Measurements from ENCODE around the gene ABCB11. TPM values are rescaled to one million over a fixed set of nuclear protein-coding genes. Genes with fewer than 3 reads are reported as not detected.

Gene ABCB11
- polyA plus RNA-seq, 3 donors: not detected

DNA sequence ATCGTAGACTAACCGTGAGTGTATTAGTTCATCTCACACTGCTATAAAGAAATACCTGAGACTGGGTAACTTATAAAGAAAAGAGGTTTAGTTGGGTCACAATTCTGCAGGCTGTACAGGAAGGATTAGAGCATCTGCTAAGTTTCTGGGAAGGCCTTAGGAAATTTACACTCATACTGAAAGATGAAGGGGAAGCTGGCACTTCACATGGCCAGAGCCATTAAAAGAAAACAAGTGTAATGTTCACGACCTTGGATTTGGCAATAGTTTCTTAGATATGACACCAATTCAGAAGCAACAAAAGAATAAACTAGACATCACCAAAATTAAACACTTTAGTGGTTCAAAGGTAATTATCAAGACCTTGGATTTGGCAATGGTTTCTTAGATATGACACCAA lies 23.8 kb downstream of the ABCB11 start:
- no peaks in the 10 kb centered on the region for H3K36me3 Mint-ChIP-seq
- Histone ChIP-seq H3K4me3 (replicated peaks in 1 of 3; ENCODE audit: low read depth in 2 of 3, low read length in 3 of 3) (no peak overlapping the region), H3K27ac (ENCODE audit: low read depth in 1 of 2, low read length in 2 of 2) (no peak overlapping the region), H4K20me1 (ENCODE audit: insufficient read depth, low read length) (no peaks in the 10 kb centered on the region), H3K4me1 (ENCODE audit: control insufficient read depth in 1 of 2, insufficient read depth in 2 of 2, low read length in 2 of 2) (peaks cover 4 to 7% of the 10 kb centered on the region in 2 donors), H3K36me3 (replicated peaks in 1 of 2; ENCODE audit: control insufficient read depth in 1 of 2, insufficient read depth in 2 of 2, low read length in 2 of 2) (no peaks in the 10 kb centered on the region), H3K9ac (ENCODE audit: insufficient read depth, low read length, poor library complexity, severe bottlenecking) (no peak overlapping the region), H3K9me3 (replicated peaks in 1 of 2; ENCODE audit: control insufficient read depth in 1 of 2, insufficient read depth in 1 of 2, low read length in 2 of 2) (no peaks in the 10 kb centered on the region), H3K27me3 (ENCODE audit: control insufficient read depth in 2 of 2, insufficient read depth in 2 of 2, low read length in 2 of 2) (no peaks in the 10 kb centered on the region), H3K79me2 (ENCODE audit: insufficient read depth, low read length) (no peaks in the 10 kb centered on the region), H2AFZ (ENCODE audit: insufficient read depth, low read depth, low read length, poor library complexity, severe bottlenecking) (no peak overlapping the region), H3K4me2 (replicated peaks; ENCODE audit: extremely low read depth, low read length, poor library complexity, severe bottlenecking) (no peak overlapping the region)
- intact Hi-C loops (cut with micrococcal nuclease): no loop called here
- peaks cover 0 to 3% (median 0%) of the 10 kb centered on the region in 7 donors for H3K9me3 Mint-ChIP-seq
- WGBS (ENCODE audit: insufficient coverage): no CpG with 5 or more reads among the region's 3 CpGs
- peak in 1 of 3 donors; percentile 4 for DNase-seq
- H3K4me1 Mint-ChIP-seq: peaks cover 16% of the 10 kb centered on the region
- TF ChIP-seq, protein P1, sequence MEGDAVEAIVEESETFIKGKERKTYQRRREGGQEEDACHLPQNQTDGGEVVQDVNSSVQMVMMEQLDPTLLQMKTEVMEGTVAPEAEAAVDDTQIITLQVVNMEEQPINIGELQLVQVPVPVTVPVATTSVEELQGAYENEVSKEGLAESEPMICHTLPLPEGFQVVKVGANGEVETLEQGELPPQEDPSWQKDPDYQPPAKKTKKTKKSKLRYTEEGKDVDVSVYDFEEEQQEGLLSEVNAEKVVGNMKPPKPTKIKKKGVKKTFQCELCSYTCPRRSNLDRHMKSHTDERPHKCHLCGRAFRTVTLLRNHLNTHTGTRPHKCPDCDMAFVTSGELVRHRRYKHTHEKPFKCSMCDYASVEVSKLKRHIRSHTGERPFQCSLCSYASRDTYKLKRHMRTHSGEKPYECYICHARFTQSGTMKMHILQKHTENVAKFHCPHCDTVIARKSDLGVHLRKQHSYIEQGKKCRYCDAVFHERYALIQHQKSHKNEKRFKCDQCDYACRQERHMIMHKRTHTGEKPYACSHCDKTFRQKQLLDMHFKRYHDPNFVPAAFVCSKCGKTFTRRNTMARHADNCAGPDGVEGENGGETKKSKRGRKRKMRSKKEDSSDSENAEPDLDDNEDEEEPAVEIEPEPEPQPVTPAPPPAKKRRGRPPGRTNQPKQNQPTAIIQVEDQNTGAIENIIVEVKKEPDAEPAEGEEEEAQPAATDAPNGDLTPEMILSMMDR (IDR thresholded peaks at IDR 0.05): no peak
- H3K27me3 Mint-ChIP-seq (ENCODE audit: low read depth in 3 of 3): peaks cover 4 to 21% (median 11%) of the 10 kb centered on the region in 3 donors
- no peak overlapping the region for H3K27ac Mint-ChIP-seq
- no peak overlapping the region for H3K4me3 Mint-ChIP-seq

DNA sequence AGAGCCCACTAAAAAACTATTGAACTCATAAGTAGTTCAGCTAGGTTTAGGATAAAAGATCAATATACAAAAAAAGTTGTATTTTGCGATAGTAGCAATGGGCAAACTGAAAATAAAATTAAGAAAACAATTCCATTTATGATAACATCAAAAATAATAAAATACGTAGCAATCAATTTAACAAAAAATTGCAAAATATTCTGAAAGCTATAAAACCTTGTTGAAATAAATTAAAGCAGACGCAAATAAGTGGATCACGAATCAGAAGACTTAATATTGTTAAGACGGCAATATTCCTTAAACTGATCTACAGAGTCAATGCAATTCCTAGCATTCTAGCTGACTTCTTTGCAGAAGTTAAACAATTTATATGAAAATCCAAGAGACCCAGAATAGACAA lies 24.5 kb downstream of the ABCB11 start:
- Histone ChIP-seq H4K20me1 (ENCODE audit: insufficient read depth, low read length) (no peaks in the 10 kb centered on the region), H3K79me2 (ENCODE audit: insufficient read depth, low read length) (no peaks in the 10 kb centered on the region), H3K4me2 (replicated peaks; ENCODE audit: extremely low read depth, low read length, poor library complexity, severe bottlenecking) (no peak overlapping the region), H3K4me1 (ENCODE audit: control insufficient read depth in 1 of 2, insufficient read depth in 2 of 2, low read length in 2 of 2) (peaks cover 4 to 9% of the 10 kb centered on the region in 2 donors), H3K27me3 (ENCODE audit: control insufficient read depth in 2 of 2, insufficient read depth in 2 of 2, low read length in 2 of 2) (no peaks in the 10 kb centered on the region), H3K27ac (ENCODE audit: low read depth in 1 of 2, low read length in 2 of 2) (no peak overlapping the region), H3K9ac (ENCODE audit: insufficient read depth, low read length, poor library complexity, severe bottlenecking) (no peak overlapping the region), H3K36me3 (replicated peaks in 1 of 2; ENCODE audit: control insufficient read depth in 1 of 2, insufficient read depth in 2 of 2, low read length in 2 of 2) (no peaks in the 10 kb centered on the region), H3K9me3 (replicated peaks in 1 of 2; ENCODE audit: control insufficient read depth in 1 of 2, insufficient read depth in 1 of 2, low read length in 2 of 2) (no peaks in the 10 kb centered on the region), H2AFZ (ENCODE audit: insufficient read depth, low read depth, low read length, poor library complexity, severe bottlenecking) (no peak overlapping the region), H3K4me3 (replicated peaks in 1 of 3; ENCODE audit: low read depth in 2 of 3, low read length in 3 of 3) (no peak overlapping the region)
- Mint-ChIP-seq H3K27ac (no peak overlapping the region), H3K4me1 (peaks cover 19% of the 10 kb centered on the region), H3K9me3 (peaks cover 0 to 3% (median 0%) of the 10 kb centered on the region in 7 donors), H3K4me3 (no peak overlapping the region), H3K36me3 (no peaks in the 10 kb centered on the region), H3K27me3 (ENCODE audit: low read depth in 3 of 3) (peaks cover 4 to 21% (median 16%) of the 10 kb centered on the region in 3 donors)
- no peak for DNase-seq
- intact Hi-C loops (cut with micrococcal nuclease): no loop called here
- 100% methylated on average over 1 of the region's 5 CpGs for WGBS (ENCODE audit: insufficient coverage)
- TF ChIP-seq, protein P1 (IDR thresholded peaks at IDR 0.05): no peak

All from CD14-positive monocyte (primary cell).